ENCODE results near the gene NRCAM.

DNA sequence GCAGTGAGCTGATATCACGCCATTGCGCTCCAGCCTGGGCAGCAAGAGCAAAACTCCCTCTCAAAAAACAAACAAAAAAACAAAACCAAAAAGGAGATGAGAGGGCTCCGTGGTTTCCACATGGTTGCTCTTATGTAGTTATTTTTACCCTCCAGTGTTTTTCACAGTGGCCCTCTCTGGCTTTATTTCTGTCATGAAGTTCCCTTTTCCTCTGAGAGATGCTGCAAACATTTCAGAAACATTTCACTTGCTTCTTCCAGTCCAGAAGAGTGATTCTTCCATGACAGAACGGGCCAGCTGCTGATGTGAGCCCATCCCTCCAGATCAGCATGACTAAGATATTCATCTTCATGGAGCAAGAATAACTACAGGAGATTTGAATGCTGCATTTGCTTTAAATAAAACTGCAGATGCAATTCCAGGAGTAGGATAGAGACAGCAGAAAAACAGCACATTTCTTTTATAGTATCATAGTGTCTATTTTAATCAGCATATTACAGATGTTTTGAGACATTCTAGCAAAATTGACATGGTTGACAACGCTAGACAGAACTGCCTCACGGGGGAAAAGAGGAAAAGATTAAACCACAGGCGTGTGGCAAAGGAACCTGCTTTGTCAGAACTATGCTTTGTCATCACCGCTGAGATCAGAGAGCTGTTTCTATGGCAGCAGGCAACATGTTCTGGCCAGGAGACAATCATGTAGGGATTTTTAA is 40.3 kb downstream of the NRCAM start:
- TF ChIP-seq, protein P1, sequence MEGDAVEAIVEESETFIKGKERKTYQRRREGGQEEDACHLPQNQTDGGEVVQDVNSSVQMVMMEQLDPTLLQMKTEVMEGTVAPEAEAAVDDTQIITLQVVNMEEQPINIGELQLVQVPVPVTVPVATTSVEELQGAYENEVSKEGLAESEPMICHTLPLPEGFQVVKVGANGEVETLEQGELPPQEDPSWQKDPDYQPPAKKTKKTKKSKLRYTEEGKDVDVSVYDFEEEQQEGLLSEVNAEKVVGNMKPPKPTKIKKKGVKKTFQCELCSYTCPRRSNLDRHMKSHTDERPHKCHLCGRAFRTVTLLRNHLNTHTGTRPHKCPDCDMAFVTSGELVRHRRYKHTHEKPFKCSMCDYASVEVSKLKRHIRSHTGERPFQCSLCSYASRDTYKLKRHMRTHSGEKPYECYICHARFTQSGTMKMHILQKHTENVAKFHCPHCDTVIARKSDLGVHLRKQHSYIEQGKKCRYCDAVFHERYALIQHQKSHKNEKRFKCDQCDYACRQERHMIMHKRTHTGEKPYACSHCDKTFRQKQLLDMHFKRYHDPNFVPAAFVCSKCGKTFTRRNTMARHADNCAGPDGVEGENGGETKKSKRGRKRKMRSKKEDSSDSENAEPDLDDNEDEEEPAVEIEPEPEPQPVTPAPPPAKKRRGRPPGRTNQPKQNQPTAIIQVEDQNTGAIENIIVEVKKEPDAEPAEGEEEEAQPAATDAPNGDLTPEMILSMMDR (conservative IDR thresholded peaks at IDR 0.05) = no peak
- no peak for TF ChIP-seq ZFX (IDR thresholded peaks at IDR 0.05)

All from C4-2B (cell line).